NCI-H1048 (cell line): ENCODE data around the gene LCE2B.

ENCODE experiments used
- DNase-seq: peaks from one replicate; lab custom pipeline; 2025; lab: John Stamatoyannopoulos, UW

LCE2B gene

DNA sequence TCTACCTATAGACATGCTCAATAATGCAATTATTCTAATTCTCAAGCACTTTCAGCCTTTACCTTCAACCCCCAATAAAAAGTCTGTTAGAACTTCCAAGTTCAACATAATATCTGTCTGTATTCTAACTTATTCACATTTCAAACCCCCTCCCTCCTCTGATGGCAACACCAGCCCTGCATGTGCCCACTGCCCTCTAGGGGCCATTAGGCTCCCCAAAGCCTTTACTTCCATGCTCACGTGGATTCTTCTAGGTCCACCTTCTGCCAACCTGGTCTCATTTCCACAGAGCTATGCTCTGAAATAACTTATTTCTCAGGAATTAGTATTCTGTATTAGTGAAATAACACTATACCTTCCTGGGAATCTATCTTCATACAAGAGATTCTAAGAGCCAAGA is 49.7 kb downstream of the LCE2B start:
- no peak for DNase-seq
